ENCODE data around the gene AREL1. TPM values are rescaled to one million over a fixed set of nuclear protein-coding genes. Genes with fewer than 3 reads are reported as not detected.

Gene AREL1
- total and polyA plus RNA-seq, 2 of the 8 experiments (the other 6 are each of a cell fraction or from before 2014, with no cell fraction given) = 31.4 to 49.1 TPM

GRCh38 chr14:74647678-74648461 is 65.0 kb downstream of the AREL1 start (continued):
- TF ChIP-seq TAF7 (optimal IDR thresholded peaks at IDR 0.05; ENCODE audit: borderline replicate concordance, low read depth, low read length) (no peak), GTF2F1 (IDR thresholded peaks at IDR 0.05; ENCODE audit: borderline replicate concordance, low read depth, low read length) (no peak)
